ENCODE results near the gene PREP. TPM values are rescaled to one million over a fixed set of nuclear protein-coding genes. Genes with fewer than 3 reads are reported as not detected.
A peak's percentile ranks its signal among the peaks of the same experiment; 100 is the strongest.

The PREP gene
- total RNA-seq, 1 donor = 18.1 TPM

GRCh38 chr6:105331927-105332326, 71.0 kb downstream of the PREP start:
- no peak overlapping the region for H3K4me3 ChIP-seq (ENCODE audit: low read depth, low read length)
- no peak for TF ChIP-seq CTCF (IDR thresholded peaks at IDR 0.05; ENCODE audit: insufficient read depth, low read length)
- DNase-seq (ENCODE audit: low read depth) = no peak

- no peak for TF ChIP-seq CTCF (IDR thresholded peaks at IDR 0.05; ENCODE audit: insufficient read depth, low read length)
- no peak for DNase-seq (ENCODE audit: low read depth)
- no peak overlapping the region for H3K4me3 ChIP-seq (ENCODE audit: low read depth, low read length)
Observed at GRCh38 chr6:105330913-105331312, 72.0 kb downstream of the PREP start.

GRCh38 chr6:105330364-105330763, 72.5 kb downstream of the PREP start:
- H3K4me3 ChIP-seq (ENCODE audit: low read depth, low read length) = no peak overlapping the region
- TF ChIP-seq CTCF (IDR thresholded peaks at IDR 0.05; ENCODE audit: insufficient read depth, low read length) = no peak
- no peak for DNase-seq (ENCODE audit: low read depth)

GRCh38 chr6:105326833-105327770, 75.8 kb downstream of the PREP start:
- no peak overlapping the region for H3K4me3 ChIP-seq (ENCODE audit: low read depth, low read length)
- no peak for TF ChIP-seq CTCF (IDR thresholded peaks at IDR 0.05; ENCODE audit: insufficient read depth, low read length)
- peak; percentile 22 for DNase-seq (ENCODE audit: low read depth)

- TF ChIP-seq CTCF (IDR thresholded peaks at IDR 0.05; ENCODE audit: insufficient read depth, low read length) = no peak
- peak; percentile 30 for DNase-seq (ENCODE audit: low read depth)
- no peak overlapping the region for H3K4me3 ChIP-seq (ENCODE audit: low read depth, low read length)
Observed at GRCh38 chr6:105326216-105326615, 76.7 kb downstream of the PREP start.

GRCh38 chr6:105324386-105324950, 78.4 kb downstream of the PREP start:
- TF ChIP-seq CTCF (IDR thresholded peaks at IDR 0.05; ENCODE audit: insufficient read depth, low read length) = no peak
- DNase-seq (ENCODE audit: low read depth) = no peak
- no peak overlapping the region for H3K4me3 ChIP-seq (ENCODE audit: low read depth, low read length)

Data from fibroblast of the aortic adventitia (primary cell).